Karpas-422 (cell line): ENCODE data around the gene ASIC3. TPM values are rescaled to one million over a fixed set of nuclear protein-coding genes. Genes with fewer than 3 reads are reported as not detected.

Experiments used
- DNase-seq: peaks from one replicate; pipeline ENCODE4 v3.0.0-alpha.2; 2015
- H2AFZ ChIP-seq: fragments of 200-600 bp; sonication (generic); 2 replicates; pipeline ENCODE4 v1.6.1; 2014; ENCODE audit warnings: antibody characterized with exemption, low read length, mixed read lengths
- H3K27ac ChIP-seq: fragments of 200-600 bp; sonication (generic); 2 replicates; pipeline ENCODE4 v1.5.1; 2014; ENCODE audit warnings: mild to moderate bottlenecking, low read length, moderate library complexity
- H3K27me3 ChIP-seq: fragments of 200-600 bp; sonication (generic); 2 replicates; pipeline ENCODE4 v1.6.1; 2014; ENCODE audit warnings: low read length, mixed read lengths
- H3K36me3 ChIP-seq: fragments of 200-600 bp; sonication (generic); 2 replicates; pipeline ENCODE4 v1.6.1; 2014; ENCODE audit warnings: low read length, mixed read lengths; ENCODE audit not compliant: insufficient read depth
- H3K4me1 ChIP-seq: fragments of 200-600 bp; sonication (generic); 2 replicates; pipeline ENCODE4 v1.6.1; 2014; ENCODE audit warnings: mild to moderate bottlenecking, low read length, mixed read lengths
- H3K4me2 ChIP-seq: fragments of 200-600 bp; sonication (generic); 2 replicates; pipeline ENCODE4 v1.6.1; 2014; ENCODE audit warnings: low read length, low read depth, mild to moderate bottlenecking; ENCODE audit not compliant: poor library complexity, severe bottlenecking
- H3K4me3 ChIP-seq: fragments of 200-600 bp; sonication (generic); 2 replicates; pipeline ENCODE4 v1.5.1; 2014; ENCODE audit warnings: mild to moderate bottlenecking, antibody characterized with exemption, low read length, mixed read lengths
- H3K79me2 ChIP-seq: fragments of 200-600 bp; sonication (generic); 2 replicates; pipeline ENCODE4 v1.6.1; 2014; ENCODE audit warnings: mild to moderate bottlenecking, low read length, mixed read lengths
- H3K9ac ChIP-seq: fragments of 200-600 bp; sonication (generic); 2 replicates; pipeline ENCODE4 v1.6.0; 2014; ENCODE audit warnings: low read length
- H3K9me2 ChIP-seq: fragments of 200-600 bp; sonication (generic), shearing (Covaris generic); replicated peaks from 2 replicates; pipeline ENCODE4 v1.6.0; 2014; ENCODE audit warnings: mild to moderate bottlenecking, low read length, moderate library complexity; ENCODE audit not compliant: insufficient read depth
- H3K9me3 ChIP-seq: fragments of 300-700, 200-600 bp; sonication (generic); 2 replicates; pipeline ENCODE4 v1.6.1; 2014; ENCODE audit warnings: low read length, mixed read lengths
- H4K20me1 ChIP-seq: fragments of 200-600 bp; sonication (generic); 2 replicates; pipeline ENCODE4 v1.6.1; 2014; ENCODE audit warnings: mild to moderate bottlenecking, antibody characterized with exemption, low read length, low read depth; ENCODE audit not compliant: insufficient read depth
- total RNA-seq: library from RNA; depleted of rRNA; stranded (reverse); fragments of >200 nt; shearing (Covaris generic); gene quantifications from 2 replicates; pipeline ENCODE4 v1.2.3, GENCODE V29; 2014; ENCODE audit warnings: low replicate concordance

Gene ASIC3
- total RNA-seq, 1 experiment from 2014 or later: 4.5 TPM

- no peak overlapping the region for H3K27ac ChIP-seq
- no peaks in the 10 kb centered on the region for H3K9me2 ChIP-seq
- H3K9ac ChIP-seq: no peak overlapping the region
- H2AFZ ChIP-seq: no peak overlapping the region
- no peaks in the 10 kb centered on the region for H3K9me3 ChIP-seq
- peaks cover 5% of the 10 kb centered on the region; the same call in 1 of the 2 replicates for H4K20me1 ChIP-seq
- H3K36me3 ChIP-seq: 0 out of 2 replicates have a peak, but pooled peaks cover 3% of the 10 kb centered on the region
- no peak overlapping the region for H3K4me2 ChIP-seq
- no peaks in the 10 kb centered on the region for H3K27me3 ChIP-seq
- H3K4me3 ChIP-seq: no peak overlapping the region
- H3K79me2 ChIP-seq: peaks cover 29% of the 10 kb centered on the region
- H3K4me1 ChIP-seq: peaks cover 11% of the 10 kb centered on the region
- no peak for DNase-seq
Measured at GRCh38 chr7:151064454-151064853, 16.1 kb downstream of the ASIC3 start.

DNA sequence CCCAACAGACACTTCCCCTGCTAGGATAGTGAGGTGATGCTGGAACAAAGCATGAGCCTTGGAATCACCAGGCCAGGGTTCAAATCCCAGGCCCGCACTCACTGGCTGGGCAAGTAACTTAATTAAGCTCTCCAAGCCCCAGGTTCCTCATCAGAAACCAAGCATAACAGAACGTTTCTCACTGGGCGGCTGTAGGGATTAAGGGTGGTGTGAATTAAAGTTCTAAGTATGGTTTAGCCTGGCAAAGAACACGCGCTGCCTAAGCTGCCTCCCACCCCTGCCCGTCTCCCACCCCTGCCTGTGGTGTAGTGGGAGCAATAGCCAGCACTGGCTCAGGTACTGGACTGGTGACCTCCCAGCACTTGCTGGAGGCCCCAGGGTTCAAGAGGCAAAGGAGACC is 16.7 kb downstream of the ASIC3 start:
- peaks cover 5% of the 10 kb centered on the region; the same call in 1 of the 2 replicates for H4K20me1 ChIP-seq
- no peaks in the 10 kb centered on the region for H3K27me3 ChIP-seq
- peaks cover 26% of the 10 kb centered on the region for H3K79me2 ChIP-seq
- H3K4me2 ChIP-seq: no peak overlapping the region
- no peak overlapping the region for H3K4me3 ChIP-seq
- H3K4me1 ChIP-seq: peaks cover 11% of the 10 kb centered on the region
- H3K27ac ChIP-seq: no peak overlapping the region
- no peaks in the 10 kb centered on the region for H3K9me3 ChIP-seq
- no peak for DNase-seq
- H3K9me2 ChIP-seq: no peaks in the 10 kb centered on the region
- no peak overlapping the region for H2AFZ ChIP-seq
- no peak overlapping the region for H3K9ac ChIP-seq
- H3K36me3 ChIP-seq: 0 out of 2 replicates have a peak, but pooled peaks cover 3% of the 10 kb centered on the region

- no peaks in the 10 kb centered on the region for H3K27me3 ChIP-seq
- H3K9me3 ChIP-seq: no peaks in the 10 kb centered on the region
- H3K4me3 ChIP-seq: no peak overlapping the region
- no peaks in the 10 kb centered on the region for H3K9me2 ChIP-seq
- no peak overlapping the region for H2AFZ ChIP-seq
- H3K79me2 ChIP-seq: peaks cover 21% of the 10 kb centered on the region
- no peak overlapping the region for H3K27ac ChIP-seq
- H4K20me1 ChIP-seq: peaks cover 5% of the 10 kb centered on the region; the same call in 1 of the 2 replicates
- H3K9ac ChIP-seq: no peak overlapping the region
- 0 out of 2 replicates have a peak, but pooled peaks cover 3% of the 10 kb centered on the region for H3K36me3 ChIP-seq
- no peak for DNase-seq
- H3K4me1 ChIP-seq: peaks cover 10% of the 10 kb centered on the region
- no peak overlapping the region for H3K4me2 ChIP-seq
Measured at GRCh38 chr7:151065516-151065915, 17.2 kb downstream of the ASIC3 start.

DNA sequence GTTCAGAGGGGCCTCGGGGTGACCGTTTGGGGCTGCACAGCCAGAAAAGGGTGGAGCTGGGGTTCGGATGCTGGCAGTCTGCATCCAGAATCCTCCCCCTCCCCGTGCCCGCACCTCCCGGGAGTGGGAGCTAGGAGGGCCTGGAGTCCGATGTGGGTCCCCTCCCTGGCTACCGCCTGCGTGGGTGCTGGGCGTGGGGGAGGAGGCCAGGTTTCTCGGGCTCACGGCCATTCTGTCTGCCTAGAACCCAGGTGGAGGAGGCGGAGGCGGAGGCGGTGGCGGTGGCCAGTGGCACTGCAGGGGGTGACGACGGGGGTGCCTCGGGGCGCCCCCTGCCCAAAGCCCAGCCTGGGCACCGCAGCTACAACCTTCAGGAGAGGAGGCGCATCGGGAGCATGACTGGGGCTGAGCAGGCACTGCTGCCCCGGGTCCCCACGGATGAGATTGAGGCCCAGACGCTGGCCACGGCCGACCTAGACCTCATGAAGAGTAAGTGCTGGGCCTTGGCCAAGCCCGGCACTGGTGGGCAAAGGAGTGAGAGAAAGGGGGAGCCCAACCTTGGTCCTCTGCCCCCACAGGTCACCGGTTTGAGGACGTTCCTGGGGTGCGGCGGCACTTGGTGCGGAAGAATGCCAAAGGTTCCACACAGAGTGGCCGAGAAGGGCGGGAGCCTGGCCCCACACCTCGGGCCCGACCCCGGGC is 18.1 kb downstream of the ASIC3 start:
- peaks cover 12% of the 10 kb centered on the region for H3K79me2 ChIP-seq
- H3K4me1 ChIP-seq: peaks cover 1% of the 10 kb centered on the region
- peaks cover 2% of the 10 kb centered on the region; the same call in 1 of the 2 replicates for H4K20me1 ChIP-seq
- no peaks in the 10 kb centered on the region for H3K9me3 ChIP-seq
- H3K27me3 ChIP-seq: no peaks in the 10 kb centered on the region
- no peaks in the 10 kb centered on the region for H3K9me2 ChIP-seq
- H3K9ac ChIP-seq: no peak overlapping the region
- H2AFZ ChIP-seq: no peak overlapping the region
- H3K4me2 ChIP-seq: no peak overlapping the region
- no peak for DNase-seq
- no peak overlapping the region for H3K27ac ChIP-seq
- peaks cover 3% of the 10 kb centered on the region; the same call in 1 of the 2 replicates for H3K36me3 ChIP-seq
- H3K4me3 ChIP-seq: no peak overlapping the region

- Histone ChIP-seq H3K4me3 (no peak overlapping the region), H3K27ac (no peak overlapping the region), H3K4me2 (no peak overlapping the region), H4K20me1 (no peaks in the 10 kb centered on the region; the same call in 1 of the 2 replicates), H3K9me2 (no peaks in the 10 kb centered on the region), H3K79me2 (no peaks in the 10 kb centered on the region), H3K27me3 (no peaks in the 10 kb centered on the region), H3K9ac (no peak overlapping the region), H3K4me1 (no peaks in the 10 kb centered on the region), H2AFZ (no peak overlapping the region), H3K36me3 (peaks cover 3% of the 10 kb centered on the region; the same call in 1 of the 2 replicates), H3K9me3 (no peaks in the 10 kb centered on the region)
- no peak for DNase-seq
Measured at GRCh38 chr7:151068069-151068773, 19.9 kb downstream of the ASIC3 start.

DNA sequence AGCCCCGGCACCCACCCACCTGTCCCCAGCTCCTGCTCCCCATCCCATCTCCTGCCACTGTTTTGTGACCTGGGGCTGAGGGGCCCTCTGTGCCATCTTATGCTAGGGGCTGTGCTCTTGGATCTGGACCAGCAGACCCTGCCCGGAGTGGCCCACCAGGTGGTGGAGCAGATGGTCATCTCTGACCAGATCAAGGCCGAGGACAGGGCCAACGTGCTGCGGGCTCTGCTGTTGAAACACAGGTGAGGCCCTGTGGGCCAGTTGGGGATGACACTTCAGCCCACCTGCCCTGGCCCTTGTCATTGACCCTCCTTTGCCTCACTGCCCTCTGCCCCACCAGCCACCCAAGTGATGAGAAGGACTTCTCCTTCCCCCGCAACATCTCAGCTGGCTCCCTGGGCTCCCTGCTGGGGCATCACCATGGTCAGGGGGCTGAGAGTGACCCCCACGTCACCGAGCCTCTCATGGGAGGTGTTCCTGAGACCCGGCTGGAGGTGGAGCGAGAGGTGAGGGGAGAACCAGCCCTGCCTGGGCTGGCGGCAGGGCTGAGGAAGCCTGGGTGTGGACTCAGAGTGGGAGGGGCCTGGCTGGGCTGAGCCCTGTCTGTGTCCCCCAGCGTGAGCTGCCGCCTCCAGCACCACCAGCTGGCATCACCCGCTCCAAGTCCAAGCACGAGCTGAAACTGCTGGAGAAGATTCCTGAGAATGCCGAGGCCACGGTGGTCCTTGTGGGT is 21.7 kb downstream of the ASIC3 start:
- Histone ChIP-seq H3K4me3 (no peak overlapping the region), H3K36me3 (peaks cover 3% of the 10 kb centered on the region; the same call in 1 of the 2 replicates), H3K27ac (no peak overlapping the region), H4K20me1 (no peaks in the 10 kb centered on the region; the same call in 1 of the 2 replicates), H3K4me1 (no peaks in the 10 kb centered on the region), H3K4me2 (no peak overlapping the region), H3K9me2 (no peaks in the 10 kb centered on the region), H3K27me3 (no peaks in the 10 kb centered on the region), H3K79me2 (no peaks in the 10 kb centered on the region), H2AFZ (no peak overlapping the region), H3K9me3 (no peaks in the 10 kb centered on the region), H3K9ac (no peak overlapping the region)
- DNase-seq: no peak

GRCh38 chr7:151070574-151070960 is 22.2 kb downstream of the ASIC3 start:
- Histone ChIP-seq H3K4me1 (no peaks in the 10 kb centered on the region), H3K9ac (no peak overlapping the region), H3K36me3 (peaks cover 3% of the 10 kb centered on the region; the same call in 1 of the 2 replicates), H3K4me2 (no peak overlapping the region), H3K4me3 (no peak overlapping the region), H3K27me3 (no peaks in the 10 kb centered on the region), H3K9me3 (no peaks in the 10 kb centered on the region), H3K79me2 (no peaks in the 10 kb centered on the region), H3K9me2 (no peaks in the 10 kb centered on the region), H2AFZ (no peak overlapping the region), H3K27ac (no peak overlapping the region), H4K20me1 (no peaks in the 10 kb centered on the region; the same call in 1 of the 2 replicates)
- DNase-seq: no peak
